Measurements from ENCODE around the gene NDUFV2. TPM values are rescaled to one million over a fixed set of nuclear protein-coding genes. Genes with fewer than 3 reads are reported as not detected.
"Not testable (repeated sequence)": the region's sequence is repeated elsewhere in the genome, so short reads cannot be mapped to it uniquely, and the experiment has no call there.

NDUFV2 gene
- total RNA-seq, 1 donor from 2014 or later, result 69.0 TPM

DNA sequence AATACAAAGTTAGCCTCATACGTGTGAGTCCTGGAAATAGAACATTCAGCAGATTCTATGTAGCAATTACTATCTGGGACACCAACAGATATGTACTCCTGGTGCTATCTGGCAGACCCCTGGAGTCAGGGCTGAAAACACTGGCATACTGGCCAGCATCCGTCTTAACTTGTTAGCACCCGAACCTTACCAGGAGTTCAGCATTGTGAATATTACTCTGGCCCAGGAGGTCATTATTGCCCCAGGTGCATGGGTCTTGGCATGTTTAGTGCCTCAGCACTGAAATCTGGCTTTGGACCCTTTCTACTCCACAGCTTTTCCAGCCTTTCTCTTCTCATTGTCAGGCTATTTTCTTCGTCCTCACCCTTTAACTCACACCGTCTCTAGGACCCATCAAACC is 11.9 kb upstream of the NDUFV2 start:
- DNase-seq (ENCODE audit: low read depth) (no peak), FAIRE-seq (no peak)
- H3K36me3 ChIP-seq (ENCODE audit: control insufficient read depth, insufficient read depth, low read length), result no peaks in the 10 kb centered on the region
- TF ChIP-seq, protein P1, sequence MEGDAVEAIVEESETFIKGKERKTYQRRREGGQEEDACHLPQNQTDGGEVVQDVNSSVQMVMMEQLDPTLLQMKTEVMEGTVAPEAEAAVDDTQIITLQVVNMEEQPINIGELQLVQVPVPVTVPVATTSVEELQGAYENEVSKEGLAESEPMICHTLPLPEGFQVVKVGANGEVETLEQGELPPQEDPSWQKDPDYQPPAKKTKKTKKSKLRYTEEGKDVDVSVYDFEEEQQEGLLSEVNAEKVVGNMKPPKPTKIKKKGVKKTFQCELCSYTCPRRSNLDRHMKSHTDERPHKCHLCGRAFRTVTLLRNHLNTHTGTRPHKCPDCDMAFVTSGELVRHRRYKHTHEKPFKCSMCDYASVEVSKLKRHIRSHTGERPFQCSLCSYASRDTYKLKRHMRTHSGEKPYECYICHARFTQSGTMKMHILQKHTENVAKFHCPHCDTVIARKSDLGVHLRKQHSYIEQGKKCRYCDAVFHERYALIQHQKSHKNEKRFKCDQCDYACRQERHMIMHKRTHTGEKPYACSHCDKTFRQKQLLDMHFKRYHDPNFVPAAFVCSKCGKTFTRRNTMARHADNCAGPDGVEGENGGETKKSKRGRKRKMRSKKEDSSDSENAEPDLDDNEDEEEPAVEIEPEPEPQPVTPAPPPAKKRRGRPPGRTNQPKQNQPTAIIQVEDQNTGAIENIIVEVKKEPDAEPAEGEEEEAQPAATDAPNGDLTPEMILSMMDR (IDR thresholded peaks at IDR 0.05; ENCODE audit: insufficient read depth, low read length, severe bottlenecking), result no peak
- no peak overlapping the region for H3K4me3 ChIP-seq (ENCODE audit: low read depth, low read length)
- no peaks in the 10 kb centered on the region for H3K27me3 ChIP-seq (ENCODE audit: control insufficient read depth, insufficient read depth, low read length)

DNA sequence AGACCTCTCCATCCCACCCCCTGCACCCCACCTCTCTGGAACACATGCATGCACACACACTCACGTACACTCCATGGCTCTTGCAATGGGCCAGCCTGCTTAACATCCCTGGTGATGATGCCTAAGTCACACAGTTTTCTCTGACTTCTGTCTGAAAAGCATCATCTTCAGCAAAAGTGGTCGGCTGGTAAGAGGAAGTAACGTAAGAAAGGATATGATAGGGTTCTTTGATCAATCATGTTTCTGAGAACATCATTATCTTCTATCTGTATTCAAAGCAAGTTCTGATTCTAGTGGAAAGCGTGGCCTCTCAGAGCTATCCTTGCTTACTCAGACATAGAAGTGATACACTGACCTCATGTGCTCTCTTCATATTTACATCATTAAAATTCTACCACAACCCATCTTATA is 11.4 kb upstream of the NDUFV2 start:
- H3K36me3 ChIP-seq (ENCODE audit: control insufficient read depth, insufficient read depth, low read length), result no peaks in the 10 kb centered on the region
- no peaks in the 10 kb centered on the region for H3K27me3 ChIP-seq (ENCODE audit: control insufficient read depth, insufficient read depth, low read length)
- DNase-seq (ENCODE audit: low read depth) (no peak), FAIRE-seq (no peak)
- no peak overlapping the region for H3K4me3 ChIP-seq (ENCODE audit: low read depth, low read length)
- TF ChIP-seq, protein P1 (IDR thresholded peaks at IDR 0.05; ENCODE audit: insufficient read depth, low read length, severe bottlenecking), result no peak

DNA sequence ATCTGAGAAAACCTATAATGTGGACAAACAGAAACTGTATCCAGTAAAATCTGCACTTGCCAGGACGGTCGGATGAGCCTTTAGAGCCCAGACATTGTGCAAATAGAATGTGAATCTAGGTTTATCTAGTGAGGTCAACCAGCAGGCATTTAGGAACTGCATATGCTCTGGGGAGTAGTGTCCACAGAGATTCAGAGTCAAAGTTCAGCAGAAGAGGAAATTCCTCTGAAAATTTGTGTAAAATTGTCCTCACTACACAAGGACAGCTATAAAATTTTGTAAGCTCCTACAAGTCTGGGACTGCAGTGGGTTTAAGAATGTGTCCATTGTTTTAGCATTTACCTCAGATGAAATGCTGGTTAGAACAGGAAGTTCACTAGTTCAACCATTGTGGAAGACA is 9.8 kb upstream of the NDUFV2 start:
- H3K36me3 ChIP-seq (ENCODE audit: control insufficient read depth, insufficient read depth, low read length), result no peaks in the 10 kb centered on the region
- DNase-seq (ENCODE audit: low read depth), result no peak
- H3K4me3 ChIP-seq (ENCODE audit: low read depth, low read length), result no peak overlapping the region
- no peaks in the 10 kb centered on the region for H3K27me3 ChIP-seq (ENCODE audit: control insufficient read depth, insufficient read depth, low read length)
- TF ChIP-seq, protein P1 (IDR thresholded peaks at IDR 0.05; ENCODE audit: insufficient read depth, low read length, severe bottlenecking), result no peak
- no peak for FAIRE-seq

DNA sequence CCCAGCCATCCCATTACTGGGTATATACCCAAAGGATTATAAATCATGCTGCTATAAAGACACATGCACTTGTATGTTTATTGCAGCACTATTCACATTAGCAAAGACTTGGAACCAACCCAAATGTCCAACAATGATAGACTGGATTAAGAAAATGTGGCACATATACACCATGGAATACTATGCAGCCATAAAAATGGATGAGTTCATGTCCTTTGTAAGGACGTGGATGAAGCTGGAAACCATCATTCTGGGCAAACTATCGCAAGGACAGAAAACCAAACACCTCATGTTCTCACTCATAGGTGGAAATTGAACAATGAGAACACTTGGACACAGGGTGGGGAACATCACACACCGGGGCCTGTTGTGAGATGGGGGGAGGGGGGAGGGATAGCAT is 9.4 kb upstream of the NDUFV2 start:
- not testable (repeated sequence) for FAIRE-seq; H3K36me3 ChIP-seq (ENCODE audit: control insufficient read depth, insufficient read depth, low read length); DNase-seq (ENCODE audit: low read depth); H3K4me3 ChIP-seq (ENCODE audit: low read depth, low read length); H3K27me3 ChIP-seq (ENCODE audit: control insufficient read depth, insufficient read depth, low read length)

DNA sequence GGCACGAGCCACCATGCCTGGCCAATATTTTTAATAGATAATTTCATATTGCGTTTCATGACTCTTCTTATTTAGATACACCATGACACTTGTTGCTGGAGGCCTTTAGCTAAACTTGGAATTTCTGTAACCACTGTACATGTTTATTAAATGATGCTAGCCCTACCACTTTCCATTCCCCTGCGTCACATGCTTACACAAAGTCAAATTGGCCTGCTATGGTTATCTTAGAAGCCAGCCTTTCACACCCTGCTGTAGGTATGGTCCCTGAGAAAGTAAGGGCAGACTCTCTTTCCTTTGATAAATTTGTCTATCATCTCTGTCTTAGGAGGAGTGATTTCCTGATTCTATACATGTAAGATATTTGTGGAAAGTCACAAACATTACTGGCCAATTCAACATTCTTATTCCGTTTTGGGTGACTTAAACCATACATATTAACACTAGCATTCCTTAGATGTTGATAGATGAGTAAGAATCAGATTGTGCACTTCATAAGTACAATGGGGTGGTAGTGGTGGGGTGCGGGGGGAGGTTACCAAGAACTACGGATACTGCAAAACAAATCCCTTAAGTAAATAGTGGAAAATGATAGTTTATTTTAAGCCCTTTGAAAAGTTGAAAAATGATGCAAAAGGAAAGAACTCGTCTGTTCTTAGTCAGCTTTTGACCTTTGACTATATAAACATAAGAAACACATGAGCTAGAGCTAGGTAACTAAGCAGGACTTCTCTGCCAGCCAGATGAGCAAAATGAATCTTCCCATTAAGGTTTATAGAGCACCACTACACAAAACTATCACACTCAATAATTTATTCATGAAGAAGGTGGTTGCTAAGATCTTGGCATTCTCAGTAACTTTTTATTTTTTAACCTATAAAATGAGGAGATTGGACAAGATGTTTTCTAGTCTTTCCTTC is 7.9 kb upstream of the NDUFV2 start:
- FAIRE-seq (no peak), DNase-seq (ENCODE audit: low read depth) (peak; percentile 80)
- no peak overlapping the region for H3K4me3 ChIP-seq (ENCODE audit: low read depth, low read length)
- H3K27me3 ChIP-seq (ENCODE audit: control insufficient read depth, insufficient read depth, low read length), result no peaks in the 10 kb centered on the region
- TF ChIP-seq, protein P1 (IDR thresholded peaks at IDR 0.05; ENCODE audit: insufficient read depth, low read length, severe bottlenecking), result no peak
- H3K36me3 ChIP-seq (ENCODE audit: control insufficient read depth, insufficient read depth, low read length), result no peaks in the 10 kb centered on the region

DNA sequence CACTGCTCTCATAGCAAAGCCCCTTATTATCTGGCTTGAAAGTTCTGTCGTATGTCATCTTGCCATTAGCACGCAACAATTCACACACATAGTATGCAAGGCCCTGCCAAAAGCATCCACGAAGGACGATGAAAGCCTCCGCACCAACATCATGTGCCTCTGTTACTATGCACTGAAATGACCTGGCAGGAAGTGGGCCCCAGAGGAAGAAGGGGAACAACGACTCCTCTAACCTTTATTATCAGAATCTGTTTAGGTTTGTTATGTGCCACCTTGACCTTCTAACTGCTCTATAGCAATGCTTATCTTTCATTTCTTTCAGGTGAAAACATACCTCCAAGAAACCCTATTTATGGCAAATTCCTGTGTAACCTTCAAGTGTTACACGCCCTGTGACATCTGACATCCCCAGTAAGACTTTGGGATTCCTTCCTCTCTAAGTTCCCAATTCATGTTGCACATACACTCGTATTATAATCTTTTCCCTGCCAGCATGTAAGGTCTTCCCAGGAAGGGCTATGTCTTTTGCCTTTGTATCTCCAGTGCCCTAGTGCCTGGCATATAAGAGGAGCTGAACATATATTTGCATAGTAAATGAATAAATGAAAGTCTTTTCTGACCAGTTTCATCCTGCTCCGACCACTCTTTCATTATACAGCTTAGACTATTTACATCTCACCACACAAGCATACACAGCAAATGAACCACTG is 7.0 kb upstream of the NDUFV2 start:
- no peak for FAIRE-seq

More for the DNA sequence above, 7.0 kb upstream of the NDUFV2 start:
- no peaks in the 10 kb centered on the region for H3K27me3 ChIP-seq (ENCODE audit: control insufficient read depth, insufficient read depth, low read length)
- TF ChIP-seq, protein P1 (IDR thresholded peaks at IDR 0.05; ENCODE audit: insufficient read depth, low read length, severe bottlenecking), result no peak
- H3K4me3 ChIP-seq (ENCODE audit: low read depth, low read length), result no peak overlapping the region
- no peaks in the 10 kb centered on the region for H3K36me3 ChIP-seq (ENCODE audit: control insufficient read depth, insufficient read depth, low read length)
- no peak for DNase-seq (ENCODE audit: low read depth)
